GM12801 (cell line): Measurements from ENCODE around the gene ARHGAP31.

Source experiments
- TF ChIP-seq, protein P1 (sequence below): IDR thresholded peaks from one replicate; pipeline ENCODE4 v1.5.1; 2011; ENCODE audit warnings: control low read depth; ENCODE audit not compliant: insufficient read length; ENCODE audit errors: extremely low read depth

Gene ARHGAP31

DNA sequence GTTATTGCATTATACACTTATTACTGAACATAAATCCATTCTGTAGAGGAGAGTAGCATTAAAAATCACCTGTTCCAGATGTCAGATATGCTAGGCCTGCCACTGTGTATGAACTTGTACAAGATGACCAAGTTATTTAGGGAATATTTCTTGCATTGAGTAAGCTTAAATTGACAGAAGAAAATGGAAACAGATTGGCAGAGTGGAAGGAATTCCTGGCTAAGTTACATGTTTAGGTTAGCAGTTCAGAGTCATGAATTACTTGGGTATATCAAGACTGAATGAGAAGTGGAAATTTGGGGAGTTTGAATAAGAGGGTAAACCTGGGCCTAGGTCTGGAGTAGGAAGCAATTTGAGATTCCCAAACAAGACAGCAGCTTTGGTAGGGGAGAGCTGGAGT is 44.6 kb downstream of the ARHGAP31 start:
- TF ChIP-seq, protein P1, sequence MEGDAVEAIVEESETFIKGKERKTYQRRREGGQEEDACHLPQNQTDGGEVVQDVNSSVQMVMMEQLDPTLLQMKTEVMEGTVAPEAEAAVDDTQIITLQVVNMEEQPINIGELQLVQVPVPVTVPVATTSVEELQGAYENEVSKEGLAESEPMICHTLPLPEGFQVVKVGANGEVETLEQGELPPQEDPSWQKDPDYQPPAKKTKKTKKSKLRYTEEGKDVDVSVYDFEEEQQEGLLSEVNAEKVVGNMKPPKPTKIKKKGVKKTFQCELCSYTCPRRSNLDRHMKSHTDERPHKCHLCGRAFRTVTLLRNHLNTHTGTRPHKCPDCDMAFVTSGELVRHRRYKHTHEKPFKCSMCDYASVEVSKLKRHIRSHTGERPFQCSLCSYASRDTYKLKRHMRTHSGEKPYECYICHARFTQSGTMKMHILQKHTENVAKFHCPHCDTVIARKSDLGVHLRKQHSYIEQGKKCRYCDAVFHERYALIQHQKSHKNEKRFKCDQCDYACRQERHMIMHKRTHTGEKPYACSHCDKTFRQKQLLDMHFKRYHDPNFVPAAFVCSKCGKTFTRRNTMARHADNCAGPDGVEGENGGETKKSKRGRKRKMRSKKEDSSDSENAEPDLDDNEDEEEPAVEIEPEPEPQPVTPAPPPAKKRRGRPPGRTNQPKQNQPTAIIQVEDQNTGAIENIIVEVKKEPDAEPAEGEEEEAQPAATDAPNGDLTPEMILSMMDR: no peak

DNA sequence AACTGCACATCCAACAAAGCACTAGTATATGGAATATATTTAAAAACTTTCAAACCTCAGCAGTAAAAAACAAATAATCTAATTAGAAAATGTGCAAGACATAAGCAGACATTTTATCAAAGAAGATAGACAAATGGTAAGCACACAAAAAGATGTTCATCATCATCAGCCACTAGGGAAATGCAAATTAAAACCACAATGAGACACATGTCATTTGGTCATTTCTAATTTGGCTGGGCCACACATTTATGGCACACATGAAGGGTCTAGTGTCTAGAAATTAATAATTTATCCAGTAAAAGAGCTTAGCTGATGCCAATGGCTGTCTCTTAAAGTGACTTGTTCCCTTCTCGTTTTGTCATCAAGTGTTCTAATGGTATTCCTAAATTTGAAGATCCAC is 45.8 kb downstream of the ARHGAP31 start:
- TF ChIP-seq, protein P1: no peak

DNA sequence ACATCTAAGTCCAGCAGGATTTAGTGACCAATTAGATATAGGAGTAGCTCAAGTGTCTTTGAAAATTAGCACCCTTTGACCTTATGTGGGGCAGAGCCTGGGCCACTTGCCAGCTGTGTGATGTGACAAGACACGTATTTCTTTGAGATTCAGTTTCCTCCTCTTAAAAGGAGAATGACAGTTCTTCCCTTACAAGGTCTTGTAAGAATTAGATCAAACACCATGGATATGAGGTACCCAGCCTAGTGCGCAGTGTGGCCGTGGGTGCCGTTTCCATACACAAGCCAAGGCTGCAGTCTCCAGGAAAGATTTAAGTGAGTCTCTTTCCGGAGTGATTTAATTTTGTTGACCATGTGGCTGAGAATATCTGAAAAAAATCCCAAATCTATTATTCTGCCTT is 46.3 kb downstream of the ARHGAP31 start:
- TF ChIP-seq, protein P1: no peak

DNA sequence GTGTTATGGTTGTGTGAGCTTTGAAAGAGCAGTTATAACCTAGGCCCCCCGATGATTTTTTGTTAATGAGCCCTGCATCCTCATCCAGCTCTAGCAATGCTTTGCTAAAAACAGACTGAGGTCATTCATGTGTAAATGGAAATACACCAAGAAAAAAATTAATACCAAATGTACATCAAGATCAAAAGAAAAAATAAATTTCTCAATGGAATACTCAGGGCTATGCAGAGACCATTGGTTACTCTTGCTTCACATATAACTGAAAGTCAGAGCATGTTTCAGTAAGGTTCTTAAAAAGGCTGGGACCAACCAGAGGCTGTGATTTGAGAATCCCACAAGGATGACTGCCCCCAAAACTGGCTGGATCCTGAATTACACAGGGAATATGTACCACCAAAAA is 48.0 kb downstream of the ARHGAP31 start:
- TF ChIP-seq, protein P1: no peak

DNA sequence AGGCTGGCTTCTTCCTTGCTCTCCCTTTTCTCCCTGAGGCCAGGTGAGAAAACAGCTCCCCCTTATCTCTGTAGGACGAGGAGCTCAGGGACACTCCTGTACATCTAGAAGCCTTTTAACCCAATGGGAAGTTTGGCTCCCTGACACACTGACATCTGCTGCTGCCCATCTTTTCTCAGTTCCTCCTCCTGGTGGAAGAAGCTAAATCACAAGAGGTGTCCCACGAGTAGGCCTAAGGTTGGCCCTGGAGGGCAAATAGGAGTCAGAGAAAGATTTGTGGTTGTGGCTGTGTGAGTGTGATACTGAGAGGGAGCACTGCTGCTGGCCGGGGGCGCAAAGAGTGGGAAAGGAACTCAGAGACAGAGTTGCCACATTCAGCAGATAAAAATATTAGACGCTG is 49.5 kb downstream of the ARHGAP31 start:
- TF ChIP-seq, protein P1: no peak

DNA sequence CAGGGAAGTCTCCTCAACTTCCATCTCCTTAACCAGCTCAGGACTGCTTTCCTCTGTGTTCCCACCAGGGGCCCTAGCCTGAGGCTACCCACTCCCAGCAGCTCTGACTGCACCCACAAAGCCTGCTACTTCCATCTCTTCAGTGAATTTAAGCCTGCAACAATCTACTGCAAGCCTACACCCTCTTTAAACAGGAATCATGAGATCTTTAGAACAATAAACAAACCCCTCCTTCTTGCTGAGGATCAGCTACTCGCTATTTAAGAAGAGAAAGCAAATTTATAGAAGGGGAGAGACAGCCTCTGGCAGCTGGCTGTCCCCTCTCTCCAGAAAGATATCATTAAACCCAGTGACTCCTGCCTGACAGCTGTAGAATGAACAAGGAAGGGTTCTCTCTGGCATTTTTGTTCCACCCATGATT is 51.9 kb downstream of the ARHGAP31 start:
- TF ChIP-seq, protein P1: no peak

DNA sequence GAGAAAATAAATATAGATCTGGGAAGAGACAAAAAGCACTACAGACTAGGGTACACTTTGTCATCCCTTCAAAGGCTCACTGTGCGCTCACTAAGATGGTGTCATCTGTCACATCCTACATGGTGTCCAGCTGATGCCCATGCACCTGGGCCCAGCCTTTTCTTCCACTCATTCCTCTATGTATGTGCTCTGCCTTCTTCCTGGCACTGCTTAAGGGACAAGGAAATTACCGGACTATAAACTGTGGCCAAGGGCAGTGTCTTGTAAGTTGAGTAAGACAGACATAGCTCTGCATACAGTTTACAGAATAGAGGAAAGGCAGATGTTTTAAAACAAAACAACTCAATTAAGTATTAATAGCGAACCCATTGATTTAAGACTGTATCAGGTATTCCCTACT is 52.9 kb downstream of the ARHGAP31 start:
- TF ChIP-seq, protein P1: no peak

DNA sequence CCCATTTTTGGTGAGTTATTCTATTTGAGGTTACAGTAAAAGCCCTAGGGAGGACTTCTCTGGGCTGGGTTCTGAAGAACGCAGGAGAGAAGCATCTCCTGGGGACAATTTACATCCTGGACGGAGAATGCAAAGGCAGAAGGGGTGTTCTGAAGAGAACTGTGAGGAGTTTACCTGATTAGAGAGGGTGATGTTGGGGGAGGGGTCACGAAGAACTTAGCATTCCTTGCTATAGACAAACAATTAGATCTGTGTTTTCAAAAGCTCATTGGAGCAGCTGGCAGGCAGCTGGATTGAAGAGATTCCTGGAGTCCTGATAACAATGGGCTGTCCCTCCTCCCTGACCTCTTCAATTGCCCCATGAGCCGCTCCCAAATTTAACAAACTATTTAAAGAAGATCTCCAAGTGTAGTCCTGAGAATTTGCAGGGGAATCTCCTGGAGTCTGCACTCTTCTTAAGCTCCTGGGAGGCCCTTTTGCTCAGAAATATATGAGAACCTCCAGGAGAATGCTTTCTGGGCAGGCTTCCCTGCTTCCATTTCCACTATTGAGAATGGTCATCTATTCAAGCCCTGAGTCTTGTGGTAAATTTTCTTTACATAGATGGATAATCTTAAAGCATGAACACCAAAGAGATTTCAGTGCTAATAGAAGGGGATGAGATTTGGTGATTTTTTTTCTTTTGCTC is 55.3 kb downstream of the ARHGAP31 start:
- TF ChIP-seq, protein P1: no peak
